ENCODE results near the gene AKAP7.

AKAP7 gene

GRCh38 chr6:131172222-131172621 is 37.0 kb downstream of the AKAP7 start:
- Histone ChIP-seq H3K4me2 (ENCODE audit: low read length) (no peak overlapping the region), H3K9me3 (ENCODE audit: low read length) (no peaks in the 10 kb centered on the region), H3K9ac (ENCODE audit: low read length) (no peak overlapping the region), H3K9me2 (ENCODE audit: low read depth, low read length) (no peaks in the 10 kb centered on the region), H3K36me3 (ENCODE audit: insufficient read depth, low read length) (no peaks in the 10 kb centered on the region), H3F3A (ENCODE audit: insufficient read depth, low read length) (no peaks in the 10 kb centered on the region), H3K79me2 (ENCODE audit: insufficient read depth, low read length) (no peaks in the 10 kb centered on the region), H3K27me3 (ENCODE audit: insufficient read depth, low read length) (no peaks in the 10 kb centered on the region), H3K27ac (ENCODE audit: low read depth, low read length, poor library complexity, severe bottlenecking) (no peak overlapping the region), H3K4me1 (ENCODE audit: insufficient read depth, low read length, severe bottlenecking) (no peaks in the 10 kb centered on the region), H4K20me1 (ENCODE audit: insufficient read depth, low read length) (no peaks in the 10 kb centered on the region), H3K4me3 (ENCODE audit: low read depth, low read length, poor library complexity, severe bottlenecking) (no peak overlapping the region), H2AFZ (ENCODE audit: low read length) (no peak overlapping the region)
- TF ChIP-seq EZH2 (IDR thresholded peaks at IDR 0.05; ENCODE audit: borderline replicate concordance, low read length), result no peak
- TF ChIP-seq, protein P1, sequence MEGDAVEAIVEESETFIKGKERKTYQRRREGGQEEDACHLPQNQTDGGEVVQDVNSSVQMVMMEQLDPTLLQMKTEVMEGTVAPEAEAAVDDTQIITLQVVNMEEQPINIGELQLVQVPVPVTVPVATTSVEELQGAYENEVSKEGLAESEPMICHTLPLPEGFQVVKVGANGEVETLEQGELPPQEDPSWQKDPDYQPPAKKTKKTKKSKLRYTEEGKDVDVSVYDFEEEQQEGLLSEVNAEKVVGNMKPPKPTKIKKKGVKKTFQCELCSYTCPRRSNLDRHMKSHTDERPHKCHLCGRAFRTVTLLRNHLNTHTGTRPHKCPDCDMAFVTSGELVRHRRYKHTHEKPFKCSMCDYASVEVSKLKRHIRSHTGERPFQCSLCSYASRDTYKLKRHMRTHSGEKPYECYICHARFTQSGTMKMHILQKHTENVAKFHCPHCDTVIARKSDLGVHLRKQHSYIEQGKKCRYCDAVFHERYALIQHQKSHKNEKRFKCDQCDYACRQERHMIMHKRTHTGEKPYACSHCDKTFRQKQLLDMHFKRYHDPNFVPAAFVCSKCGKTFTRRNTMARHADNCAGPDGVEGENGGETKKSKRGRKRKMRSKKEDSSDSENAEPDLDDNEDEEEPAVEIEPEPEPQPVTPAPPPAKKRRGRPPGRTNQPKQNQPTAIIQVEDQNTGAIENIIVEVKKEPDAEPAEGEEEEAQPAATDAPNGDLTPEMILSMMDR (IDR thresholded peaks at IDR 0.05; ENCODE audit: low read length), result no peak

DNA sequence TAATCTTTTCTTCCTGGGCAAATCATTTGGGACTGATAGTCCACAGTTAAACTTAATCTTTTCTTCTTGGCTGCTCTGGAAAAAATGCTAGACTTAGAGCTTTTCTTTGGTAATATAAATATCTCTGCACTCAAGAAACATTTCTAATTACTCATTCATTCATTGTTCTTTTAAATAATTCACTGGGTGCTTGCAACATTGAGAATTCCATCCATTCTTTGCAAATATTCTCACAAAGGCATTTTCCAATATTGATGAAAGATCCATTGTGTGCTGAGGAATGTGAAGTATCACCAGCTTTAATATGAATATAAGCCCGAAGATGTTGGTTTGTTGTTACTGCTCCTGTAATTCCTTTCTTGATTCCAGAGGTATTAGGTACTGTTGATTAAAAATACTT is 38.4 kb downstream of the AKAP7 start:
- Histone ChIP-seq H3K9ac (ENCODE audit: low read length) (no peak overlapping the region), H4K20me1 (ENCODE audit: insufficient read depth, low read length) (no peaks in the 10 kb centered on the region), H3F3A (ENCODE audit: insufficient read depth, low read length) (no peaks in the 10 kb centered on the region)

DNA sequence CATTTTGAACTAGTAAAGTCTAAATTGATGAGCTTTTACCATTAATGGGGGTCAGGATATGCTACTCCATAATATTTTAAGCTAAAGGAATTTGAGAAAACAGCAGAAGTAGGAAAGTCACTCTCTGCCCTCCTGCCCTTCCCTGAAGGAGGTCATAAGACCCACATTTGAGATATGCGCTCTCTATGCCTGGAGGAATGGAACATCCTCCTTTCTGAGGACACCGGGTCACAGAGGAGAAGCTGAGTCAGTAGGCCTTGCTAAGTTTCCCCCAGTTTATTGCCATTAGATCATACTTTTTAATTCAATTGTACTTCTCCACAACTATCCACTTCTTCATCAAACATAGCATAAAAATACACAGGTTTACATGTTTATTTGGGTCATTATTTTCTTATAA is 40.3 kb downstream of the AKAP7 start:
- H3K27ac ChIP-seq (ENCODE audit: low read depth, low read length, poor library complexity, severe bottlenecking), result no peak overlapping the region

More for the DNA sequence above, 38.4 kb downstream of the AKAP7 start:
- no peak for TF ChIP-seq EZH2 (IDR thresholded peaks at IDR 0.05; ENCODE audit: borderline replicate concordance, low read length)
- TF ChIP-seq, protein P1 (IDR thresholded peaks at IDR 0.05; ENCODE audit: low read length), result no peak
- H3K4me3 ChIP-seq (ENCODE audit: low read depth, low read length, poor library complexity, severe bottlenecking), result no peak overlapping the region
- no peaks in the 10 kb centered on the region for H3K4me1 ChIP-seq (ENCODE audit: insufficient read depth, low read length, severe bottlenecking)
- no peak overlapping the region for H2AFZ ChIP-seq (ENCODE audit: low read length)
- H3K9me3 ChIP-seq (ENCODE audit: low read length), result no peaks in the 10 kb centered on the region
- no peaks in the 10 kb centered on the region for H3K9me2 ChIP-seq (ENCODE audit: low read depth, low read length)
- H3K36me3 ChIP-seq (ENCODE audit: insufficient read depth, low read length), result no peaks in the 10 kb centered on the region
- H3K79me2 ChIP-seq (ENCODE audit: insufficient read depth, low read length), result no peaks in the 10 kb centered on the region
- H3K27me3 ChIP-seq (ENCODE audit: insufficient read depth, low read length), result no peaks in the 10 kb centered on the region
- H3K4me2 ChIP-seq (ENCODE audit: low read length), result no peak overlapping the region
- H3K27ac ChIP-seq (ENCODE audit: low read depth, low read length, poor library complexity, severe bottlenecking), result no peak overlapping the region

More for the DNA sequence above, 40.3 kb downstream of the AKAP7 start:
- Histone ChIP-seq H4K20me1 (ENCODE audit: insufficient read depth, low read length) (no peaks in the 10 kb centered on the region), H3K4me3 (ENCODE audit: low read depth, low read length, poor library complexity, severe bottlenecking) (no peak overlapping the region), H3K79me2 (ENCODE audit: insufficient read depth, low read length) (no peaks in the 10 kb centered on the region), H3K9me3 (ENCODE audit: low read length) (no peaks in the 10 kb centered on the region), H3F3A (ENCODE audit: insufficient read depth, low read length) (no peaks in the 10 kb centered on the region), H2AFZ (ENCODE audit: low read length) (no peak overlapping the region), H3K9ac (ENCODE audit: low read length) (no peak overlapping the region), H3K27me3 (ENCODE audit: insufficient read depth, low read length) (no peaks in the 10 kb centered on the region), H3K4me1 (ENCODE audit: insufficient read depth, low read length, severe bottlenecking) (no peaks in the 10 kb centered on the region), H3K4me2 (ENCODE audit: low read length) (no peak overlapping the region), H3K9me2 (ENCODE audit: low read depth, low read length) (no peaks in the 10 kb centered on the region), H3K36me3 (ENCODE audit: insufficient read depth, low read length) (no peaks in the 10 kb centered on the region)
- TF ChIP-seq EZH2 (IDR thresholded peaks at IDR 0.05; ENCODE audit: borderline replicate concordance, low read length), result no peak
- TF ChIP-seq, protein P1 (IDR thresholded peaks at IDR 0.05; ENCODE audit: low read length), result no peak

Measured in OCI-LY1 (cell line).